ENCODE measurements around the gene RBBP8NL.
A peak's percentile ranks its signal among the peaks of the same experiment; 100 is the strongest.

The RBBP8NL gene

DNA sequence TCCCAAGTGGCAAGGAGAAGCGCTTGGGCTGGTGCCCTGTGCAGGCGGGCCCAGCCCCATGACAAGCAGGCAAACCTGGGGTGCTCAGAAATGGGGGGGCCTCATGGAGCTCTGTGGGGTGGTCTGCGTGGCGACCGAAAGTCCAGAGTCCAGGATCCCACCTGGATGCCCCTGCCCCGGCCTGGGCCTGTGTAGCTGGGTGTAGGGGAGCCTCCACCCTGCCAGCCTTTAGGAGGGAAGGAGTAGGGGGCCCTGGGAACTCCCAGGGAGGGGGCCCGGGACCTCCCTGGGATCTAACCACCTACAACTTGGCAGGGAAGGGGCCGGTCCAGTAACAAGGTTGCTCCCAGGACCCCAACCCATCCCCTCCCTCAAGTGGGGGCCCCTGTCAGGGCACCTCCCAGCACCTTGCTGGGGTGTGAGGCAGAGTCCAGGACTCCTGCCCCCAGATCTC, 55.7 kb downstream of the RBBP8NL start:
- DNase-seq = no peak

DNA sequence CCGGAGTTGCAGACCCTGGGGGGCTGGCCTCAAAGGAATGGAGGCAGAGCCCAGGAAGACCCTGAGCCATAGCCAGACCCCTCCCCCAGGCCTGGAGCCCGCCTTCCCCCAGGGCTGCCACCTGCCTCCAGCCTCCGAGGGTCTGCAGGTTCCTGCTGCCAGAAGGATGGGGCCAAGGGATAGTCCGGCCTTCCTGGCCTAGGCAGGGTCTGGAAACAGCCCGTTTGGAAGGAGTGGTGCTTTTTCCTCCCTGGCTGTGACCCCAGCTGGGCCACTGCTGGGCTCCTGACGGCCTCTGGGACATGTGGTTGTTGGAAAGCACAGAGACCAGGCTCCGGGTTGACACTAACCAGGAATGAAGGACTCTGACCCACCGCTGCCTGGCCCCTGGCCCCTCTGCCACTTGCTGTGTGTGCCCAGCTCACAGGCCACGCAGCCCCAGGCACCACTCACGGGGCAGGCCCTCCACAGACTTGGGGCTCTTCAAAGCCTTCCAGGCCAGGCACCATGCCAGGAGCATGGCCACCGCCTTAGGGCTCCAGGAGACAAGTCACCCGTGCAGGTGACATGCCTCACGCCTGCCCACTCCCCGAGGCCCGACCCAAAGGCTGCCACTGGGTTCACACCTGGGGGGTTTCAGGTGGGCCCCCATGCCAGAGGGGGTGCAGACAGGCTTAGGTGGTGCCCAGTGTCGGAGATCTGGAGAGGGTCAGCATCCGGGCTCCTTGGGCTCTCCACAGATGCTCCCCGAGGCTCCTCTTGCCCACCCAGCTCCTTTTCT, 56.3 kb downstream of the RBBP8NL start:
- no peak for DNase-seq

DNA sequence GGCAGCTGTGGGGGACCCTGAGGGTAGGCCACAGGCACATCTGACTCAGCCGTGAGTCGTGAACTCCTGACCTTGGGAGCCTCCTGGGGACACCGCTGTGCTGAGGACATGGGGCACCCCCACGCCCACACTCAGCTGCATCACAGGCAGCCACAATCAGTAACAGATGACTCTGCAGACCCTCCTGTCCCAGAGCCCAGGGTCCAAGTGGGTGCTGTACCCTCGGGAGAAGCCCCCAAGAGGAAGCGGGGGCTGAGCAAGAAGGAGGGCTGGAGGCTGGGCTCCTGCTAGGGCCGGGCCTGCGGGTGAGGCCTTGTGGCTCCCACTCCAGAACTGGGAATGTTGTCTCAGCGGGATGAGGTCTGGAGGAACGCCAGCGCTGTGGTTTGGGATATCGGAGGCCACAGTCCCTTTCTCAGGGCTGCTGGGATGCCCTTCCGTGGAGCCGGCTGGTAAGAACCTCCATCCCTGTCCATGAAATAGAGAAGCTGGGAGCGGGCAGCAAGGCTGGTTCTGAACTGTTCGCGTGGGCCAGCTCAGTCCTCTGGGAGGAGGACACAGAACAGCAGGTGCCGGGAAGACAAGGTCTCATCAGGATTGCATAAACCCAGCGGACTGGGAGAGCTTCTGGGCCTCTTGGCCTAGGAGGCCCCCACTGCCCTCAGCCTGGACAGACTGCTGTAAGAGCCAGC, 57.1 kb downstream of the RBBP8NL start:
- DNase-seq = peak; percentile 45

DNA sequence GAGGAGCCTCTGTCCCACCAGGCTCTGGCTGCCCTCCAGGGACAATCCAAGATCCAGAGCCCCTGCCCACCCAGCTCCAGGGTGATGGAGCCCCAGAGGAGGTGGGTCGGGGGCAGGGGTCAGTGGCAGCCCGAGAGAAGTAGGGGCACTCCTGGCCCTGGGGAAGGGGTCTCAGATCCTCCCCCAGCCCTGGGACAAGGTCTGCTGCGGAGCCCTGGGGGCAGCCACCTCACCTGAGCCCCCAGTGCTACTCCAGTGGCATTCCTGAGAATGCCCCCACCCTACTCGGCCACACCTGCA, 57.6 kb downstream of the RBBP8NL start:
- no peak for DNase-seq

DNA sequence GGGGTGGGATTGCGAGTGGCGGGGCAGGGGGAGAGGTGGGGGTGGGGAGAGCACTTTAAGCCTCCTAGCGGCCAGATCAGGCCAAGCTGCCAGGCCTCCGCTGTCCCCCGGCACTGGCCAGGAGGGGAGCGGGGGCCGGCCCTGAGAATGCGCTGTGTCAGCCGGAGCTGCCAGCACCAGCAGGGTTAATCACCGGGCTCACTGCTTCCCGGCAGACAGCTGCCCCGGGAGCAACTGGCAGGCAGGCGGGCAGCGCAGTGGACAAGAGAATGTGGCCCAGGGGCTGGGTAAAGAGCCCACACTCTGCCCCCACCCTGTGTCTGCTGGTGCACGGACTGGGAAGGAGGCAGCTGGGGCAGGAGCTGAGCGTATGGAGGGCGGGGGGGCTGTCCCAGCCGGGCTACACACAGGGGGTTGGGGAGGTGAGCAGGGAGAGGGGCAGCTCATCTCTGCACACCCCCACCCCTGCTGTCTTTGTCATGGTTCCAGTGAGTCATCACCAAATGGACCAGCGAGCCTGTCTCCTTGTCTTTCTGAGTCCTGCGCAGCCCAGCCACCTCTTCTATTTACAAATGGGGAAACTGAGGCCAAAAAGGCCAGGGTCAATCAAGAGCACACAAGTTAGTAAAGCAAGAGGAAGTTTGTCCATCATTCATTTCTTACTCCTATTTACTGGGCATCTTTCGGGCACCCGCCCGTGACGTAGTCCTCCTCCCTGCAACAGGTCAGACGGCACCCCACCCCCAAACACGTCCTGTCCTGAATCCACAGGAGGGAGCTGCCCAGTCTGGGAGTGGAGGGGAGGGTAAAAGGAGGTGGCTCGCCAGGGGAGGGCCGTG, 58.1 kb downstream of the RBBP8NL start:
- DNase-seq = no peak

DNA sequence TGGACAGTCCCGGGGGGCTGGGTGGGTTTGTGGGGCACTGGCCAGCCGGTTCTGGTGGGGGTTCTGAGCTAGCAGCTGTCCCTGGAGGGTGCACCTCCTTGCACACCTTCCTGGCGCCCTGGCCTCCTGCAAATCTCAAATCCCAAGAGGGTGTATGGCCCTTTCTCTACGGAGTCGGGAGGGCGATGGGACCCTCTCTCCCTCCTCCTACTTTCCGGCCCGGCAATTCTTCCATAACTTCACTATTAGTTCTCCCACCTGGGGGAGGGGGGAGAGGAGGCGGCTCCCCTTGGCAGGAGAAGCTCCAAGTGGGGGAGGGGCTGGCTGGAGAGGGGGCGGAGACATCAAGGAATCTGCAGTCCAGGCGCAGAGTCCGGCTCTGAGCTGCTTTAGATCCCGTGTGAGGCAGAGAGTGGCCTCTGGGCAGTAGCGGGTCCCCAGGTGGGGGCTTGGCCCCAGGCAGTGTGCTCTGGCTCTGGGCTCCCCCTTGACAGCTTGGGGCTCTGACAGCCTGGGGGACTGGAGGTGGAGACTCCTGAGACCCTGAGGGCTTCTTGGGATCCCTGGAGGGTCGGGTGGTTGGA, 58.9 kb downstream of the RBBP8NL start:
- DNase-seq = no peak

DNA sequence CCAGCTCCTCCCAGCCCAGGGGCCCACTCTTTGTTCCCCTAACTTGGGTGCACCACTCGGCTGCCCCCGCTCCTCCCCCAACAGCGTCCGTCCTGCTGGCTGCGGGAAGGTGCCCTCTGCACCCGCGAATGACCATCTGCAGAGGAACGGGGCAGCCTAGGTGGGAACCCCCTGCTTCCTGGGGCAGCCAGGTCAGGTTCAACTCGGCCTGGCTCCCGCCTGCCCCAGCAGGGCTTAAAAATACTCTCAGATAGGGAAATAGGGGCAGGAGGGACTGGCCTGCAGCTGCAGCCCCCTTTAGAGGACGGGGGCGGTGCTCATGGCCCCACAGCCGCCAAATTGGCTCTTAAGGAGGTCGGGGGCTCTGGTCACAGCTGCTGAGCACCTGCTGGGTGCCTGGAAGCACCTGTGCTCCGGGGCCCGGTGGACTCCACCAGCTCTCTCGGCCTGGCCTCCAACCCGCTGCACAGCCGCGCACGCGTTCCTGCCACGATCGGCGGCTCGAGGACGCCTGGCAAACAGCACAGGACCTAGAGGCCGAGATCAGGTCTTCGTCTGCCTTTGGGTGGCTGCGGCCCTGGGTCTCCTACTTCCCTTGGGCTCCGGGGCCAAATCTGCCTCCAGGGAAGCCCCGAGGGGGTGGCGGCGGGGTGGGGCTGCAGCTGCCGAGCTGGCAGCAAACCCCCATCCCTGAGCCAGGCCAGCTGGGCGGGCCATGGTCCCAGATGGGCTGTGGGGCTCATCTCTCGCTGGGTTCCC, 59.5 kb downstream of the RBBP8NL start:
- no peak for DNase-seq

DNA sequence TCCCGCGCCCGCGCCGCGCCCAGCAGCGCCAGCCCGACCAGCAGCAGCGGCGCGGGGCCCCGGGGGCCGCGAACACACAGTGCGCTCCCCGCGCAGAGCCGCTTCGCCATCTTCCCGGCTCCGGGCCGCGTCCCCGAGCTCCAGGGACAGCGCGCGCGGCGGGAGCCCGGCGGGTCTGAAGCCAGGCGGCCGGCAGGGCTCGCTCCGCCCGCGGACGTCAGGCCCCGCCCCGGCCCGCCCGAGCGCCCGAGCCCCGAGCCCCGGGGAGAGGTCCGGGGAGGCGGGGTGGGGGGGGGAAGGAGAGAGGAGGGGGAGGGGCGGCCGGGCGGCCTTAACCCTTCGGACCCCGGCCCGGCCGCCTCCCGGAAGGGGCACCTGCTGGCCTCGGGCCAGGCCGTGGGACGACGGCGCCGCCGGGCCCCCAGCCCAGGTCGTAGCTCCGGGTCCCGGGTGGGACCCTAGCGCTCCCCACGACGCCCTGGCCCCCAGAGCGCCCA, 60.2 kb downstream of the RBBP8NL start, which contains the start of gene LAMA5:
Gene LAMA5, minus strand, starts transcription at position 177 of the 497 bp plus-strand sequence. Its CDS starts 67 bp downstream, at position 110.
- no peak for DNase-seq

DNA sequence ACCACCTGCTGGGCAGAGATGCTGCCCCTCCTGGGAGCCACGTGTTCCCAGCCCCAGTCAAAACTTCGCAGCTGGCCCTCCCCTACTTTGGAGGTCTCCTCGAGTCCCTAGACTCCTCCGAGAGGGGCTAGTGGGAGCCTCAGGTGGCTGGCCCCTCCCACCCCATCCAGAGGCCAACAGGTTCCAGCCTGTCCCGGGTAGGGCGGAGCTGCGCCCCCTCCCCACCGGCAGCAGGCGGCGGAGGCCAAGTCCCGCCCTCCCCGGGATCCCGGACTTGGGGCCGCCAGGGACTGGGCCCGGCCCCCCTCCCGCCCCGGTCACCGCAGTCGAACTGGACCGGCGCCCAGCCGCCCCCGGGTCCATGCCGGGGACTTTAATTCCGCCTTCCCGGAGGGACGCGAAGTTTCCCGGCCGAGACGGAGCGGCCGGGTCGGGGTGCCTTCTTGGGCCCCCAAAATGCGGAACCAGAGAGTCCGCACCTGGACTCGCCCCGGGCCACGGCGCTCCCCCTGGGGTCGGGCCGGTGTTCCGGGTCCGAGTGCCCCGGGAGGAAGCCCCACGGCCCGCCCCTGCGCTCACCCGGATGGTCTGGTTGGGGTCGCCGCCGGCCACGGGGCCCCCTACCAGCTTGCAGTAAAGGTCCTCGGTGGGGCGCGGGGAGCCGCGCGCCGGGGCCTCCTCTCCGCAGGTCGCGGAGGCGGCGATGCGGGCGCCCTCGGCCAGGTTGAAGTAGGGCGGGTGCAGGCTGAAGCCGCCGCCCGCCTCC, 60.8 kb downstream of the RBBP8NL start:
- DNase-seq = no peak

DNA sequence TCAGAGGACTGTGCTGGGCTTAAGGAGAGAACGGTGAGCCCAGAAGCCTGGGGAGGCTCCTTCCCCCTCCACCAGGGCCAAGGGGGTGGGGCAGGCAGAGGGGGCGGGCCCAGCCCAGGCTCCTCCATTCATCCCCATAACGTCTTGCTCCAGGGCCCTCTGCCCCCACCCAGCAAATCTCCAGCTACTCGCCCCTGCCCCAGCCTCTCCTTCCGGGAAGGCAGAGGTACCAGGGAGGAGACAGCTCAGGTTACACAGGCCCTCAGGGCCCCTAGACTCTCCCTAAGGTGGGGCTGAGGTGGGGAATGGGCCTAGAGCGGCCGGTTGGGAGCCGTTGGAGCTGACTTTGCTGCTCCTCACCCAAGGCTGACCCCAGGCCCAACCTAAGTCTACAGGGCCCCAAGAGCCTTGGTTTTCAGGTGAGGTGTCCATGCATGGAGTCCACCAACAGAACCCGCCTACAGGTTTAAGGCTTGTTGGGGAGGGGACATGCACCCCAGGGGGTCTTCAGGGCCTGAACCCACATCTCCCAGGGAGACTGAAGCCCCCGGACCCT, 61.4 kb downstream of the RBBP8NL start:
- no peak for DNase-seq

- DNase-seq = no peak
Measured at GRCh38 chr20:62364911-62365736, 62.2 kb downstream of the RBBP8NL start.

DNA sequence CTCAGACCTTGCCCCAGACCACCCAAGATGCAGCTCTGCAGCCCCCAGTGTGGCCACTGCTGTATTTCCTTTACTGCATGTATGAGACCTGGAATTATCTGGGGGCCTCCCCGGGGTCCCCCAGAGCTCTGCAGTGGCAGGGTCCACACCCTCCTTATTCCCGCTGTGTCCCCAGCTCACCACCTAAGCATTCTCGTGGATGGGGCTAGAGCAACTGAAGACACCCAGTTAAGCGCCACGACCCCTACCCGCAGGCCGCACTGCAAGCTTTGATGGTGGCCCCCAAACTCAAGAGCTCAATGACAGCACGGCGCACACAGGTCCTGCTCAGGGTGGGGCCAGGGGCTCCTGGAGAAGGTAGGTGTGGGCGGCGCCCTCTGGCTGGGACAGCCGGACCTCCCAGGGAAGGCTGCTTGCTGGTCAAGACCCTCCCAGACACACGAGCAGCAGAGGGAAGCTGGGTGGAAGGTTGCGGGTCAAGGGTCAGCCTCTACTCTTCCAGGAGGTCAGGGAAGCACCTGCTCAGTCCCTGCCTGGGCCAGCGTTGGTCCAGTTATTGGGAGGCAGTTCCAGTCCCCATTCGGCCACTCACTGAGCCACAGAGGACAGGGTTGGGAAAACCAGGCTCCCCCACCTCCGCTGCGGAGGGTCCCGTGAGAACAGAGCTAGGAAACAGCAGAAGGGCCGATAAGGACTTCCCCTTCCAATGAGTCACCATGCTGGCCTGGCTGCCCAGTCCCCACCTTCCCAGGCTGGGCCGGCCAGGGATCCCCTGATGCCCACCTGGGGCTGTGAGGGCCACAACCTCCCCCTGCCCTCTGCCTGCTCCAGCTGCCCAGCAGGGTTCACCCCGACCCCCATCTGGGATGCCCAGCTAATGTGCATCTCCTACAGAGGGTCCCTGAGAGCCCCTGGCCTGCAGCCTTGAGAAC, 63.2 kb downstream of the RBBP8NL start:
- DNase-seq = no peak

DNA sequence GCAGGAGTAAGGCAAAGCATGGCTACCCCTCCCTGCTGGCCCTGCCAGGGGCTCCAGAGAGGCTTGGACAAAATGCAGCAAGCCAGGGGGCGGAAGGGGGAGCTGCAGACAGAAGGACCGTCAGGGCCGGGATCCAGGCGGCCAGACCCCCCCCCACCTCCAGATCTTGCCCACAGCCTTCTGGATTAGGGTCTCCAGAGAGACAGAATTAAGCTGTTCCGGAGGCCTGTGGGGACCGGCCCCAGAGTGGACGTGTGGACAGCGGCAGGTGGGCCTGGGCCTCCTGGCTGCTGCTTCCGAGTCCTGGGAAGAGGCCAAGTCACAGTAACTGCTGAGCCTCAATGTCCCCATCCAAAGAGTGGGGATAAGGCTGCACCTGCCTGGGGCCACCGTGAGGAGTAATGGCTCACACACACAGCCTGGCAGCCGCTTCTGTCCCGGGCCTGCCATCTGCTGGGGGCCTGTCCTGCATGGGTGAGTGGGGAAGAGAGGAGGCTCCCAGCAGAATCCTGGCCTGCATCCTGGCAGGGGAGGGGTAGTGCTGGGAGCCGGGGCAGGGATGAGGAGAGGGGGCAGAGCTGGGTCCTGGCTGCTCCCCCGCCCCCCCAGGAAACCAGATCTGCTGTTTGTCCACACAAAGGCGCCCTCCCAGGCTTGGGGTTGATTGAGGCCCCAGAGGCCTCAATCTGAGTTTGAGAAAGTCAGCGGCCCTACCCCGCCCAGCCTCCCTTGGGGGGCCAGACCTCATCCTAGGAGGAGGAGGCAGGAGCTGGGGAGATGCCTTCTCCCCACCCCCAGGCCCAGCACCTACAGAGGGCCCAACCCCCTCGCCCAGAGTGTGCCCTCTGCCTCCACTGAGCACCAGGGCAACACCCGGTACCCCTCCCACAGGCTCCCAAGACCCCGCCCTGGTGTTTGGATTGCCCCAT, 64.1 kb downstream of the RBBP8NL start:
- DNase-seq = no peak

DNA sequence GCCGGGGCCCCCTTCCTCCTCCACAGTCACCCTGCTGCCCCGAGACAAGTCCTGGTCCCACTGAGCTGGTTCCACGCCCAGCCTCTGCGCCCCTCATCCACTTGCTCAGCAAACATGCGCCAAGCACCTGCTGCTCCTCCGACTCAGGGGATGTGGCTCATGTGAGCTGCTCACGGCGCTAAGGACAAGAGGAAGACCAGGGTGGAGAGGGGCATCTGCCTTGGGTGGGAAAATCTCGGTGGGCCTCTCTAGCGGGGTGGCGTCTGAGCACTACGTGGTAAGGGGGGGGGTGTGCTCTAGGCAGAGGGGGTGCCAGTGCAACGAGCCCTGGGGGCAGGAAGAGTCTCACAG, 64.8 kb downstream of the RBBP8NL start:
- no peak for DNase-seq

DNA sequence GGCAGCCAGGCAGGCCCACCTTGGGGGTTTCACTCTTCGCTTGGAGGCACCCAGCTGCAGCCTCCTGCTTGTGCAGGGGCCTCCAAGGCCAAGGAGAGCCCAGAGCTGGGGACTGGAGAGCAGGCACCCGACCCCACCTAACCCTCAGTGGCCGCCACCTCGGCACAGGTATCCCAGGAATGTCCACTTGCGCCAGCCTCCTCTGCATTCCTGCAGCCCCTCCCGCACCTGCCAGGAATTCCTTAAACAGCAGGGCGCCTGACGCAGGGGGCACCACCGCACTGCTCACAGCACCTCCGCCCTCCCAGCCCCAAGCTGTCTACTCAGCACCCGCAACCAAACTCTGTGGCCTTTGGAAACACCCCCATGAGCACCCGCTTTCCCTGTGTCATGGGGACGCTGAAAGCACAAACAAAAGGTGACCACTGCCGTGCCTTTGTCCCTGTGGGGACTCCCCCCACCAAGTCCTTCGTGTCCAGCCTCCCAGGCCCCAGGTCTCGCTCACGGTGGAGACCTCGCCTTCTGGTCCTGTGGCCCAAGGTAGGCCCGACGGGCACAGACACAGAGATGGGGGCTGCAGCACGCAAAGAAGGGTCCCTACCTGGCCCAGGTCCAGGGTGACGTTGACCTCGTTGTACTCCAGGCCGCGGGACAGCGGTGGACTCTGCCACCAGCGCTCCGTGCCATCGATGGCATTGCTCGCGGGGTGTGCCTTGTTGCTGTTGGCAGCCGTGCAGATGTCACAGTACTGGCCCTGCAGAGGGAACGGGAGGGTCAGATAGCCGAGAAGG, 65.3 kb downstream of the RBBP8NL start:
- no peak for DNase-seq

- no peak for DNase-seq
Measured at GRCh38 chr20:62360854-62361798, 66.2 kb downstream of the RBBP8NL start.
